OCI-LY7 (cell line): ENCODE results near the gene SUSD3. TPM values are rescaled to one million over a fixed set of nuclear protein-coding genes. Genes with fewer than 3 reads are reported as not detected.

Experiments
- BruUV-seq: library from RNA; stranded (reverse); fragments of 400-500 nt; replicated peaks from 2 replicates; lab custom pipeline; 2021; lab: Mats Ljungman, UMichigan
- CTCF ChIA-PET: fragments of 300-600 bp; sonication (Branson Sonifier 250); formaldehyde crosslinking; loops from one replicate; lab custom pipeline; 2022; ENCODE audit warnings: antibody characterized with exemption; ENCODE audit not compliant: unreplicated experiment; lab: Charles Lee
- POLR2A ChIA-PET: fragments of 300-600 bp; sonication (Branson Sonifier 250); formaldehyde crosslinking; loops from one replicate; lab custom pipeline; 2022; ENCODE audit warnings: antibody characterized with exemption; lab: Charles Lee
- DNase-seq: peaks from one replicate; pipeline ENCODE4 v3.0.0-alpha.2; 2015; ENCODE audit warnings: low spot score
- H2AFZ ChIP-seq: fragments of 200-600 bp; sonication (generic), shearing (Covaris generic); 2 replicates; pipeline ENCODE4 v1.6.1; 2014; ENCODE audit warnings: mild to moderate bottlenecking, antibody characterized with exemption, low read length, moderate library complexity
- H3K27ac ChIP-seq: fragments of 200-600 bp; sonication (generic); 2 replicates; pipeline ENCODE4 v1.5.1; 2014; ENCODE audit warnings: mixed run types, low read depth, mild to moderate bottlenecking, moderate library complexity, low read length, inconsistent platforms; ENCODE audit not compliant: poor library complexity, severe bottlenecking
- H3K36me3 ChIP-seq: fragments of 200-600 bp; sonication (generic); 2 replicates; pipeline ENCODE4 v1.6.1; 2014; ENCODE audit warnings: mild to moderate bottlenecking, antibody characterized with exemption, low read length, moderate library complexity, mixed read lengths; ENCODE audit not compliant: insufficient read depth
- H3K4me1 ChIP-seq: fragments of 200-600 bp; sonication (generic); 2 replicates; pipeline ENCODE4 v1.5.1; 2014; ENCODE audit warnings: mild to moderate bottlenecking, low read length; ENCODE audit not compliant: insufficient read depth, poor library complexity, severe bottlenecking
- H3K4me2 ChIP-seq: fragments of 200-600 bp; sonication (generic); 2 replicates; pipeline ENCODE4 v1.6.1; 2014; ENCODE audit warnings: mild to moderate bottlenecking, low read length
- H3K4me3 ChIP-seq: fragments of 200-600 bp; sonication (generic); 2 replicates; pipeline ENCODE4 v1.5.1; 2014; ENCODE audit warnings: mild to moderate bottlenecking, low read depth, low read length; ENCODE audit not compliant: poor library complexity, severe bottlenecking
- H3K79me2 ChIP-seq: fragments of 200-600 bp; sonication (generic); 2 replicates; pipeline ENCODE4 v1.6.1; 2016; ENCODE audit warnings: low read depth, mild to moderate bottlenecking, low read length, moderate library complexity, mixed read lengths; ENCODE audit not compliant: insufficient read depth
- H3K9me2 ChIP-seq: fragments of 200-600 bp; sonication (generic); 2 replicates; pipeline ENCODE4 v1.6.1; 2016; ENCODE audit warnings: mild to moderate bottlenecking, low read length, mixed read lengths; ENCODE audit not compliant: insufficient read depth
- H3K9me3 ChIP-seq: fragments of 200-600 bp; sonication (generic); 2 replicates; pipeline ENCODE4 v1.6.1; 2014; ENCODE audit warnings: mild to moderate bottlenecking, mixed run types, low read length, mixed read lengths
- H4K20me1 ChIP-seq: fragments of 200-600 bp; sonication (generic); 2 replicates; pipeline ENCODE4 v1.6.1; 2014; ENCODE audit warnings: mild to moderate bottlenecking, antibody characterized with exemption, low read length, moderate library complexity, mixed read lengths; ENCODE audit not compliant: insufficient read depth
- CTCF ChIP-seq: fragments of 200-600 bp; sonication (generic); conservative IDR thresholded peaks from 2 replicates; pipeline ENCODE4 v1.5.1; 2014; ENCODE audit warnings: mild to moderate bottlenecking, antibody characterized with exemption, low read length, moderate library complexity, mixed read lengths
- EZH2phosphoT487 ChIP-seq: fragments of 200-600 bp; sonication (generic); IDR thresholded peaks from 2 replicates; pipeline ENCODE4 v1.6.1; 2018; ENCODE audit warnings: low read depth, borderline replicate concordance, mild to moderate bottlenecking, mixed run types, antibody characterized with exemption, low read length, moderate library complexity, mixed read lengths
- intact Hi-C: fragments of 100-400 bp; cut with micrococcal nuclease; formaldehyde crosslinking; loops from one replicate; pipeline ENCODE4 v1.10.0; 2022; ENCODE audit not compliant: unreplicated experiment
- total RNA-seq, 2 experiments: library from RNA; depleted of rRNA in 1 of 2; stranded (reverse); fragments of >200 nt in 1 of 2; shearing (Covaris generic) in 1 of 2; gene quantifications; 2 replicates each; pipeline ENCODE4 v1.2.3, GENCODE V29; 2014 to 2022

Gene SUSD3
- total RNA-seq, 2 experiments from 2014 or later: 94.1 to 201 TPM

GRCh38 chr9:93030642-93031628 lies 27.6 kb upstream of the SUSD3 start:
- Histone ChIP-seq H4K20me1 (no peaks in the 10 kb centered on the region), H3K36me3 (no peaks in the 10 kb centered on the region; the same call in 1 of the 2 replicates), H3K4me1 (peaks cover 26% of the 10 kb centered on the region), H3K9me2 (no peaks in the 10 kb centered on the region), H3K4me3 (no peak overlapping the region), H3K27ac (no peak overlapping the region), H3K9me3 (no peaks in the 10 kb centered on the region), H3K4me2 (no peak overlapping the region), H3K79me2 (no peaks in the 10 kb centered on the region), H2AFZ (no peak overlapping the region)
- DNase-seq: no peak
- TF ChIP-seq CTCF (no peak), EZH2phosphoT487 (no peak)
- BruUV-seq: no TSS peak
- ChIA-PET POLR2A (no interaction called here), CTCF (no interaction called here)
- intact Hi-C loops: no loop called here

- Histone ChIP-seq H3K4me1 (peaks cover 26% of the 10 kb centered on the region), H2AFZ (no peak overlapping the region), H3K4me3 (no peak overlapping the region), H3K27ac (no peak overlapping the region), H3K9me2 (no peaks in the 10 kb centered on the region), H4K20me1 (no peaks in the 10 kb centered on the region), H3K9me3 (no peaks in the 10 kb centered on the region), H3K36me3 (no peaks in the 10 kb centered on the region; the same call in 1 of the 2 replicates), H3K4me2 (no peak overlapping the region), H3K79me2 (no peaks in the 10 kb centered on the region)
- ChIA-PET POLR2A (no interaction called here), CTCF (no interaction called here)
- BruUV-seq: no TSS peak
- intact Hi-C loops: no loop called here
- DNase-seq: no peak
- TF ChIP-seq CTCF (no peak), EZH2phosphoT487 (no peak)
Observed at GRCh38 chr9:93031629-93032430, 26.7 kb upstream of the SUSD3 start.
